GM10266 (cell line): ENCODE results near the gene DTNB.

Experiments used
- DNase-seq: peaks from one replicate; pipeline ENCODE4 v3.0.0; 2012; ENCODE audit errors: extremely low spot score
- TF ChIP-seq, protein P1 (sequence below): IDR thresholded peaks from 2 replicates; pipeline ENCODE4 v1.5.1; 2012; ENCODE audit warnings: mild to moderate bottlenecking, low read depth; ENCODE audit not compliant: control insufficient read depth, insufficient read depth; ENCODE audit errors: missing control alignments

Gene DTNB

DNA sequence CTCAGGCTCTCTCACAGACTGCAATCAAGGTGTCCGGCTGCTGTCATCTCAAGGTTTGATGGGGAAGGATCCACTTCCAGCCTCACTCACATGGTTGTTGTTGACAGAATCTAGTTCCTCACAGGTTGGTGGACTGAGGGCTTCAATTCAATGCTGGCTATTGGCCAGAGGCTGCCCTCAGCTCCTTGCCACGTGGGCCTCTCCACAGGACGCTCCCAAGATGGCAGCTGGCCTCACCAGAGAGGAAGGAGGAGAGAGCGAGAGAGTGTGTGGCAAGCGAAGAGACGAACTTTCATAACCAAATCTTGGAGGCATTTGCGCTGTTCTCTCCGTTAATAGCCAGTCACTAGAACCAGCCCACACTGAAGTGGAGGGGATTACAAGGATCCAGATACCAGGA, 318.1 kb downstream of the DTNB start:
- TF ChIP-seq, protein P1, sequence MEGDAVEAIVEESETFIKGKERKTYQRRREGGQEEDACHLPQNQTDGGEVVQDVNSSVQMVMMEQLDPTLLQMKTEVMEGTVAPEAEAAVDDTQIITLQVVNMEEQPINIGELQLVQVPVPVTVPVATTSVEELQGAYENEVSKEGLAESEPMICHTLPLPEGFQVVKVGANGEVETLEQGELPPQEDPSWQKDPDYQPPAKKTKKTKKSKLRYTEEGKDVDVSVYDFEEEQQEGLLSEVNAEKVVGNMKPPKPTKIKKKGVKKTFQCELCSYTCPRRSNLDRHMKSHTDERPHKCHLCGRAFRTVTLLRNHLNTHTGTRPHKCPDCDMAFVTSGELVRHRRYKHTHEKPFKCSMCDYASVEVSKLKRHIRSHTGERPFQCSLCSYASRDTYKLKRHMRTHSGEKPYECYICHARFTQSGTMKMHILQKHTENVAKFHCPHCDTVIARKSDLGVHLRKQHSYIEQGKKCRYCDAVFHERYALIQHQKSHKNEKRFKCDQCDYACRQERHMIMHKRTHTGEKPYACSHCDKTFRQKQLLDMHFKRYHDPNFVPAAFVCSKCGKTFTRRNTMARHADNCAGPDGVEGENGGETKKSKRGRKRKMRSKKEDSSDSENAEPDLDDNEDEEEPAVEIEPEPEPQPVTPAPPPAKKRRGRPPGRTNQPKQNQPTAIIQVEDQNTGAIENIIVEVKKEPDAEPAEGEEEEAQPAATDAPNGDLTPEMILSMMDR, result no peak
- no peak for DNase-seq

DNA sequence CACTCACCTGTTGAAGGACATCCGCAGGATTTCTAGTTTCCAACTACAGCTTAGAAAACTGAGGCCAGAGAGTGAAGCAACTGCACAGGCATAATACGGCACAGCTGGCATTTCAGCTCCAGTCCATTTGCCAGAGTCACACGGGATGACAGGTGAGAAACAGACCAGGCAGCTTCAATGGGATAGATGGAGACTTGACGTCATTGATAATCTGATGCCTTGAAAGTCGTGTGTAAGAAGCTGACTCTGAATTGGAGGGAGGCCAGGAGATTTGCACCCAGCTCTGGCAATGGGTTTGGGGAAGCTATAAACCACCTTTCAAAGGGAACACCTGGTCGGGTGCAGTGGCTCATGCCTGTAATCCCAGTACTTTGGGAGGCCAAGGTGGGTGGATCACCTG, 319.3 kb downstream of the DTNB start:
- TF ChIP-seq, protein P1, result no peak
- DNase-seq, result no peak

DNA sequence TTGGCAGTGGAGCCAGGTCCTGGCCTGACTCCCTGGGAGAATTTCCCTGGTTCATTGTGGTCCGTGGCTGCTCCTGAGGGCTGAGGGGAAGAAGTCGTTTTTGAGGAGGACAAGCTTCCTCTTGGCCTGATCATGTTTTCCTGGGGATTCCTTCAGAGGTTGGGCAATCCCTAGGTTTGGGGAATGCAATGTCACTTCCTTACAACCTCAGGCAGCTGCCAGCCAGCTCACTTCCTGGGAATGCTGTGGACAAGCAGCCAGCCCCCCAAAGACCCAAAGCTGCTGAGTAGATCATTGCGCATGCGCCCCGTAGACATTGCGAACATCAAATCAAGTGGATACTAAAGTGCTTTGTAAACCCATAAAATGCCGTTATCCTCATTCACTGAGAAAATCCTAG, 324.0 kb downstream of the DTNB start:
- TF ChIP-seq, protein P1, result no peak
- DNase-seq, result no peak

DNA sequence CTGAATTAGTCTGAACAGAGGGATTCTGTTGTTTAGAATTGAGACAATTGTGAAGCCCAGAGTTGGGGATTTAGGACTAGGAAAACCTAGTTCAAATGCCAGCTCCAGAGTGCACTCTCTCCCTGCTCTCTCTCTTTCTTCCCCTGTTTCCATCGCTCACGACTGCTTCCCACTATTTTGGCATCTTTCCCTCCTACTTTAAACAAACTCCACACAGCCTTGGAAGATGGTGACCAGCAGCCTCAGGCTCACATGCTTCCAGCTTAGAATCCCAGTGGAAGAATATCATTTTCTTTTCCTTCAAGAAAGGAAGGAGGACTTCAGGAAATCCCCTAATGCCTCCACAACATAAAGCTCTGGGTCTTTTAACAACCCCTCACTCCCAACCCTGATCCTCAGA, 325.5 kb downstream of the DTNB start:
- DNase-seq, result no peak
- TF ChIP-seq, protein P1, result no peak

DNA sequence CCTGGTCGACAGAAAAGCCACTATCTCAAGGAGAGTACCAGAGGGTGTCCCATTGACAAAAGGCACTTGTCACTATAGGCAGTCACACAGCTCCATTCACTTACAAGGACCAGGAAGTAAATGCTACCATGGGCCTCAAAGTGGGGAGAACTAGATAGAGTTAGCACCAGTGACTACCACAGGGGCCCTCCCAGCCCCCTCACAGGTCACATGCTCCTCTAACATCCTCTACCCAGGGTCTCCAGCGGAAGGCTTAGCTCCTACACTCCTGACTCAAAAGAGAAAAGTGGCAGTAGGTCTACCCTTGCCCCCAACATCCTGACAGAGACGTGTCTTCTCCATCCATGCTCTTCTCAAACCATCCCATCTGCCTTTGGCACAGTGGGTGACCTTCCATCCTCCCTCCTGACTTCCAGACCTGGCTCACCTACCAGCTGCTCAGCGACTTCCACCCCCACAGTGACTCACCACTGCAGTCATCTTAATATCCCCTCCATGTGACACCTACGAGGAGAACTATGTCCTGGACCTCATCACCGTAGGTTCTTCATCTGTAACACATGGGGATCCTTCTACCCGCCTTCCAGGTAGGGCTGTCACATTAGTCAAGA, 326.1 kb downstream of the DTNB start:
- no peak for DNase-seq
- TF ChIP-seq, protein P1, result no peak

DNA sequence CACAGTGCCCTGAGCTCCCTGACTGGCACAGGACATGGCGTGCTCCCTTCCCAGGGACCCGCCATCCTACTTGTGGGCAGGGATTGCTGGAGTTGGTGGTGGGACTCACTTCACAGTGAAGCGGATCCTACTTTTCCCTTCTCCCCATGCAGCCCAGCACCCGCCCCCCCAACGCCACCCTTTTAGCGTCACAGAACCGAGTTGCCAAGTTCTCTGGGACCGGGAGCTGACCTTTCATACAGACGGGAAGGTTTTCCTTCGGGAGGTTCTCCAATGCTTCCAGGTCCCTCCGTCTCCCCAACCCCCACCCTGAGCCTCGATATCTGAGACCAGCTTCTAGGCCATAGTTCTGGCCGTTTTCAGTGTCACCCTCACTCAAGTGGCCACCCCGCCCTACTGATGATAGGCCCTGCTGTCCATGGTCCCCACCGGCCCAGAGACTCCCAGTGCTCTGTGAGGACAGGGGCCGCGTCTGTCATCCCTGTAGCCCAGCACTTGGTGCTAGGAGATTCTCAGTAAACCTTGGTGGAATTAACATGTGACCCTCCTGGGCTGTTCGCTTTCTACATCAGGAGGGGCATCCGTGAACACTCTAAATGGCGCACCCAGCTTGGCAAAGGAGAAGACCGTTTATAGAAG, 330.1 kb downstream of the DTNB start:
- TF ChIP-seq, protein P1, result no peak
- DNase-seq, result no peak
